Testis (tissue), 2 donors: ENCODE results near the gene MLLT1.

ENCODE experiments used
- CTCF ChIP-seq, 3 experiments: fragments of 450-650 bp in 2 of 3; fragments of 200-600 bp in 1 of 3; sonication (generic) in 1 of 3; IDR thresholded peaks; one replicate each; pipeline ENCODE4 v1.5.1; 2016 to 2019; ENCODE audit warnings: antibody characterized with exemption in 3 of 3, mild to moderate bottlenecking in 2 of 3, moderate library complexity in 1 of 3
- POLR2A ChIP-seq: fragments of 450-650 bp; IDR thresholded peaks from one replicate; pipeline ENCODE4 v1.6.1; 2017; ENCODE audit warnings: antibody characterized with exemption, mild to moderate bottlenecking, moderate library complexity

- TF ChIP-seq POLR2A (no peak), CTCF (IDR thresholded peaks at IDR 0.05) (no peak)
Measured at GRCh38 chr19:6249296-6249695, 30.5 kb downstream of the MLLT1 start.
